GM11168 (cell line): ENCODE measurements around the gene TNNT2.

Source experiments
- in situ Hi-C: fragments of 300-500 bp; cut with MboI; formaldehyde crosslinking; loops from one replicate; pipeline ENCODE4 v1.12.0; 2022; ENCODE audit warnings: low sequenced_read_pairs; ENCODE audit not compliant: unreplicated experiment

Gene TNNT2

DNA sequence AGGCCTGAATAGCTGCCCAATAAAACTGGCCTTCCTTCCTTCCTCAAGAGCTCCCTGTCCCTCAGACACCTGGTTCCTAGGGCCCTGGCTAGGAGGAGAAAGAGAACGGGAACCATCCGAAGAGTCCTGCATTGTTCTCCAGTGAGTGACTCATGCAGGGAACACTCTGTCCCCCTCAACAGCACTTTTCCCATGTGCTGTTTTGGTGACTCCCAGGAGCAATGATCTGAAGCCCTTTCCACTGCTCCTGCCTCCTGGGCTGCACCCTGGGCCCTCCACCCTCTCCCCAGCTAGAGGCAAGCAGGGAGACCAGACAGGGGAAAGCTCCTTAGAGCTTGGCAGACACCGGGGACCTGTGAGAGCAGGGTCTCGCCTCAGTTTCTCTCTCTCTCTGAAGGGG lies 18.9 kb downstream of the TNNT2 start:
- in situ Hi-C loops = no loop called here

DNA sequence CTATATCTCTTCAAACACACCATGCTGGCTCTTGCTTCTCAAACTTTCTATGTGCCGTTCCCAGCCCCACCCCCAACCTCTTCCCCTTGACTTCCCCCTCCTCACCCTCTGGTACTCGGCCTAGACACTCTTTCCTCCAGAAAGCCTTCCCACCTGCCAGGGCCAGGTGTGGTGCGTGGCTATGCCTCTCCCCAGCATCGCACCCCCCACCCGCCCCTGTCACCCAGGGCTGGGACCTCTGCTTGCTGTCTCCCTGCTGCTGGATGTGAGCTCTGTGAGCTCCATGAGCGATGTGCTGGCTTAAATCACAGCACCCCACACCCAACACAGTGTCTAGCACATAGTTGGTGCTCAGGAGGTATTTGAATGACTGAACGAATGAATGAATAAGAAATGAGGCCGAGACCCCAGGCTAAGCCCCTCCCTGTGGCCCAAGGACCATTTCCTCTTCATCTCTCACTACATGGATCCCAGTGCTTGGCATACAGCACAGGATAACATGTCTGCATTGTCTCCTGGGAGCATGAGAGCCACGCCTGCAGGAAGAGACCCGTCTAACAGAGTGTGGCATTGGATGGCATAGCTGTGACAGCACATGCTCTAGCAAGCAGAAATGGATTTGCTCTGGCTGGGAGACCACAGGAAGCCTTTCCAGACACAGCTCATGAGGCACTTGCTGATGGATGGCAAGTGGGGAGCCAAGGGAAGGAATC lies 19.7 kb downstream of the TNNT2 start:
- in situ Hi-C loops = no loop called here

DNA sequence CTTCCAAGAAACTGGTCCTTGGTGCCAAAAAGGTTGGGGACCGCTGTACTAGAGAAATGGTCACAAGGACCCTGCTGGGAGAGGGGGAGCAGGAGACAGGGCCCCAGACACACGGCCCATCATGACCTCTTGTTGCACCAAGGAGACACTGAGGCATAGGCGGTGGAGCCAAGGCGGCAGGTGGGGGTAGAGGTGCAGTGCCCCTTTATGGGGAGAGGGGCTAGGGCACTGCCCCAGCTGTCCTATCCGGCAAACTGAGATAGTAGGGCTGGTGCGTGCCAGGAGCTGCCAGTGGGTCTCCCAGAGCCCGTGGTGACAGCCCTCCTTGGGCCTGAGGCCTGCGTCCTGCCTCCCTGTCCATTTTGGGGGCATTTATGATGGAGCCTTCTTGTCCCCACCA lies 20.3 kb downstream of the TNNT2 start:
- in situ Hi-C loops = no loop called here

DNA sequence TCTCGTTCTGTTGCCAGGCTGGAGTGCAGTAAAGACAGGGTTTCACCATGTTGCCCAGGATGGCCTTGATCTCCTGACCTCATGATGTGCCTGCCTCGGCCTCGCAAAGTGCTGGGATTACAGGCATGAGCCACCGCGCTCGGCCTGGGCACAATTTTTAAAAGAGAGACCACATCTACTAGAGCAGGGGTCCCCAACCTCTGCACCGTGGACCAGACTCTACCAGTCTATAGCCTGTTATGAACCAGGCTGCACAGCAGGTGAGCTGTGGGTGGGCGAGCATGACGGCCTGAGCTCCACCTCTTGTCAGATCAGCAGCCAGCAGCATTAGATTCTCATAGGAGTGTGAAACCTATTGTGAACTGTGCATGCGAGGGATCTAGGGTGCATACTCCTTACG lies 20.8 kb downstream of the TNNT2 start:
- in situ Hi-C loops = no loop called here

DNA sequence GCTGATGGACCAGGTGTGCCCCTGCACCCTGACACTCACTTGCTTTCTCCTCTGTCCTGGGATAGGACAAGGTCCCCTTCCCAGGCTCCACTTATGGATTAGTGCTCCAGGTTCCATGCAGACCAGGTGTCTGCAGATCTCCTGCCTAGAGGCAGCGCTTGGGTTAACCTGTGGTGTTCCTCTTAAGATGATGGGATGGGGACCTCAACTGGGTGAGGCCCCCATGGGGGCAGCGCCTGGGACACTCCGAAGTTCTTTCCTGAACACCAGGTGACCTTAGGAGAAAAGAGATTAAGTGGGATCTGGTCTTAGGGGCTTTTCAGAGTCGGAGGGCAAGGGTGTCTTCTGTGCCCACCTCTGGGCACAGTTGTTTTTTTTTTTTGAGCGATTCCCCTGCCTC lies 21.2 kb downstream of the TNNT2 start:
- in situ Hi-C loops = no loop called here

DNA sequence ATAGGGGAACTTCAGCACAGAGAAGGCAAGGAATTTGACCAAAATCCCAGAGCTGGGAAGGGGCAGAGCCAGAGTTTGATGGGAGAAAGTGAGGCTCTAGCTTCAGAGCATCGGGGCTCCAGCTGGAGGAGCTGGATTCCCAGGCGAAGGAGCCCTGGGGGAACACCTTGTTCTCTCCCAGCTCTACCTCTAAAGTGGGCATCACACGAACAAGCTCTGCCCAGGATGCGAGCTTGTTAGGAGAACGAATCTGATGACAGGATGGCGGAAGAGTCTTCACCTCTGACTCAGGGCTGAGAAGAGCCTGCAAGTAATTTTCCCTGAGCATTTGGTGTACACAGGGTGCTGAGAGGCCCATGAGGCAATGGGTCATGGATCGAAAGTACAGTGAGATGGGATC lies 22.0 kb downstream of the TNNT2 start:
- in situ Hi-C loops = no loop called here

DNA sequence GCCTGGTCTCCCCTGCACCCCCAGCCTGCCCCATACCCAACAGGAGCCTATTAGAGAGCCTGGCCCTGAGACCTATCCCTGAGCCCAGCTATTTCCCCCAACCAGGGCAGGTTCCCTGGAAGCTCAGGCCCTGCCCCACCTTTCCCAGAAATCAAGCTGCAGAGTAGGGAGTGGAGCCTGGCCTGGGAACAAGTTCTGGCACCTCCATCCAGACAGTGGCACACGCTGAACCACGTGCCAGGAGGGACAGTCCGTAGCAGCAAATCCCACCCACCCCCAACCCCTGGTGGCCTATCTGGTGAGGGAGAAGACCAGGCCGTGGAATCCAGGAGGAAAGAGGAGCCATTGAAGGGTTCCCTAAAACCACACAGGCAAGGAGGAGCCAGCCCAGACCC lies 22.6 kb downstream of the TNNT2 start:
- in situ Hi-C loops = no loop called here

DNA sequence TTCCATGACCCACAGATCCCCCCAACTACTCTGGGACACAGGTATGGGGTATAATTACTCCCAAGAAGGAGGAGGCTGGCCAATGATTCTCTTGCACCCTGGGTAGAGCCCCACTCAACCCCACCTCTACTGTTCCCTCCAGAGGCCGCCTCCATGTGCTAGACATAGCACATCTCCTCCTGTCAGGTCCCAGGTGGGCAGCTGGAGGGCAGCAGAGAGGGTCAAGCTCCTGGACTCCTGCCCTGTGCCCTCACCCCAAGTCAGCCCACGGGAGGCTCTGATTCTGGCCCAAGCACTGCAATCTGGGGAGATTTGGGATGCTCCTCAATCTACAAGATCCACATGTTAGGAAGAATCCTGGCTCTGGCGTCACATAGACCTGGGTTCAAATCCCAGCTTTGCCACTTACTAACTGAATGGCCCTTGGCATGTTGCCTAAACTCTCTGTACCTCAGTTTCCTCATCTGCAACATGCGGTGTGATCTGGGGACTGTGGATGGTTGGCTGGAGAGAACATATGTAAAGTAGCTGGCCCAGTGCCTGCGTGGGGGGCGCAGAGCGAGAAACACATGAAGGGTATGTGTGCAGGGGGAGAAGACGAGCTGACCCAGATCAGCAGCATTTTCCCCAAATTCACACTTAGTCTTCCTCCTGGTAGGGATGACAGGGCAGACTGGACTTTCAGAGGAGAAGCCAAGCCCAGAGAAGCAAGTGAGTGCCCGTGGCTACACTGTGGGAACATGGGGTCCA lies 23.2 kb downstream of the TNNT2 start:
- in situ Hi-C loops = no loop called here

DNA sequence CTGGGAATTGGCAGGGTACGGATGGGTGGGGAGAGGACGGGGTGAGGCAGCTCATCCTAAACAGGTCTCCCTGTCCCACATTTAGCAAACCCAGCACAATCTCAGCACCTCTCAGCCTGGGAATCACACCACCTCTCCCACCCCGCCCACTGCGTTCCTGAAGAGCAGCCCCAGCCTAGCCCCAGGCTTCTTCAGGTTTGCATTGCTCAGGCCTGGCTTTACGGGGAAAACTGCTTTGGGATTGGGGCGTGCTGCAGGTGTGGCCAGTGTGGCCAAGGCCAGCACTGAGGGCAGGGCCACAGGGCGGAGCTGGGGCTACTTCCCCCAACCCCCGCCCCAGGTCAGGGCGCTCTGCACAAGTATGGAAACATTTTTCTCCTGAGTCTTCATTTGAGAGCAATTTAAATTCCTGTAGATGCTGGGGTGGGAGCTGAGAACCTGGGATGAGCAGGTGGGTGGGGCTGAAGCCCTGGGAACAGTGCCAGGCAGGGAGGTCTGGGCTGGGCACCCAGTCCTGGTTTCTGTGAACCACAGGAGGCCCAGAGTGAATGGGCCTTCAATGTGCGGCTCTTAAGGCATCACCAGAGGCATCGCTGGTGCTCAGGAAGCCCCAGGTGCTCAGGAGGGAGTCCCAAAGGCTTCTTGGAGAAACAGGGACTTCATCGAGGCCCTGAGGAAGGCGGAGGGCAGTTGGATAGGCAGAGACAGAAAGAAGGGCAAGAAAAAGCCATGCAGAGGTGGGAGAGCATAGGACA lies 24.1 kb downstream of the TNNT2 start:
- in situ Hi-C loops = no loop called here

DNA sequence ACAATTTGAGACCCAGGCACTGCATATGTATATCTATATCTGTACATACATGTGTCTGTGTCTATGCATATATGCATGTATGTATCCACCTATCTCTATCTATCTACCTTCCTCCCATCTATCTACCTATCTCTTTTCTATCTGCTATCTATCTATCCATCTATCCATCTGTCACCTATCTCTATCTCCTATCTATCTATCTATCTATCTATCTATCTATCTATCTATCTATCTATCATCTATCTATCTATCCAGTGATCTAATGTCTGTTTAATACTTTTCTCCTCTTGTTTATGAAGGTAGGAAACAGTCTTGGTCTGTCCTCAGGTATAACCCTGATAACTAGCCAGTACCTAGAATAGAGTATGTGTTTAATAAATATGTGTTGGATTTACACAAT lies 25.9 kb downstream of the TNNT2 start:
- in situ Hi-C loops = no loop called here

DNA sequence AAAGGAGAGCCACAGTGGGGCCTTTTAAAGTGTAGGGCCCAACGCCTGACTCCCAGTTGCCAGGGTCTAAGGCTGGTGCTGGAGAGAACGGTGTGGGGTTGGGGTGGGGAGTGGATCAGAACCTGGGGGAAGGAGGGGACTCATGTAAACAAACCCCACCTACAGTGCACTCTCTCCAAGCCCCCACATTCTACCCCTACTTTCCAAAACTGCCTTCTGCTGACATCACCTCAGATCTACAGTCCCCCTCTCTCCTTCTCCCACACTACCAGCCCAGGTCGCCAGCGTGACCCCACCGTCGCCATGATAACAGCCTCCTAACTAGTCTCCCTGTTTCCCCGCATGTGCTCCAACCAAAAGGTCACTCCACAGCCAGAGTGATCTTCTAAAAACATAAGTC lies 26.6 kb downstream of the TNNT2 start:
- in situ Hi-C loops = no loop called here

DNA sequence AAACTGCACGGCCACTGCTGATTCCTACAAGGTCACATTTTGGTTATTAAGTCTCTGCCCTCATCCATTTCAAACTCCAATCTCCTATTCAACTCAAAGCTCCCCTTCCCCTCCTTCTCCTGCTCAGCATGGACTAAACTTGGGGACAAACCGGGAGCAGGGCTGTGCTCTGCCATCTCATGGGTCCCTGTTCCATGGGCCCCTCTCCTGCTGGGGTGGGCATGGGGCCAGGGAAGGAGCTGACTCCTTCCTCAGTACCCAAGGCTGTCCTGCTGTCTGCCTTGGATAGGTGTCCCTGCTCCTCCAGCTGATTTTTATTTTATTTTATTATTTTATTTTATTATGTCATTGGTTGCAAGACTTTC lies 27.1 kb downstream of the TNNT2 start:
- in situ Hi-C loops = no loop called here

DNA sequence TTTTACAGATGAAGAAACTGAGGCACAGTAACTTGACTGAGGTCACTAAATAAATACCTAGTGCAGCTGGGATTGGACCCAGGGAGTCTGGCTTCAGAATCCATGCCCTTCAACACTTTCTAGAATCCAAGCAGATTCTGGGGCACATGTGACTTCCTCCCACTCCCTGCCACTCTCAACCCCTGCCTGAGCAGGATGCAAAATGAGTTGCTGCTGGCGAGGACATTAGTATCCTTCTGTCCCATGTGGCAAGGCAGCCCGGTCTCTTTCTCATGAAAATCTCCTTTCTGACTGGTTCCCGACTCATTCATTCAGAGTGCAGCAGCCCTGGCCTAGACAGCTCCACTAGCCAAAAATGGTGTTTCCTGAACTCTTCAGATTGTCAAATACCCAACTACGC lies 28.4 kb downstream of the TNNT2 start:
- in situ Hi-C loops = no loop called here

DNA sequence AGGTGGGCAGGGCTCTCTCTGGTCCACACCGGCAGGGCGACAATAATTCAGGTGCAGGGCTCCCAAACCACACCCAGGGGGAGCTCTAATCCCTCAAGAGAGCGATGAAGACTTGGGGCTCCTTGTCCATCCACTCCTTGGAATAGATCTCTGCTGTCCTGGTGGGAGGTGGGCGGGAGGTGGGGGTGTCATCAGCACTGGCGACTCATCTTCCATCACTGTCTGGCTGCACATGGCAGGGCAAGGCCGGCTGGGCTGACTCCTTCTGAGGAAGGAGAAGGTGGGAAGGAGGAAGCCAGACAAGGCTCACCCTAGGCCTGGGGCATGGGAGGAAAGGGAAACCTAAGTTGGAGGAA lies 29.3 kb downstream of the TNNT2 start:
- in situ Hi-C loops = no loop called here

DNA sequence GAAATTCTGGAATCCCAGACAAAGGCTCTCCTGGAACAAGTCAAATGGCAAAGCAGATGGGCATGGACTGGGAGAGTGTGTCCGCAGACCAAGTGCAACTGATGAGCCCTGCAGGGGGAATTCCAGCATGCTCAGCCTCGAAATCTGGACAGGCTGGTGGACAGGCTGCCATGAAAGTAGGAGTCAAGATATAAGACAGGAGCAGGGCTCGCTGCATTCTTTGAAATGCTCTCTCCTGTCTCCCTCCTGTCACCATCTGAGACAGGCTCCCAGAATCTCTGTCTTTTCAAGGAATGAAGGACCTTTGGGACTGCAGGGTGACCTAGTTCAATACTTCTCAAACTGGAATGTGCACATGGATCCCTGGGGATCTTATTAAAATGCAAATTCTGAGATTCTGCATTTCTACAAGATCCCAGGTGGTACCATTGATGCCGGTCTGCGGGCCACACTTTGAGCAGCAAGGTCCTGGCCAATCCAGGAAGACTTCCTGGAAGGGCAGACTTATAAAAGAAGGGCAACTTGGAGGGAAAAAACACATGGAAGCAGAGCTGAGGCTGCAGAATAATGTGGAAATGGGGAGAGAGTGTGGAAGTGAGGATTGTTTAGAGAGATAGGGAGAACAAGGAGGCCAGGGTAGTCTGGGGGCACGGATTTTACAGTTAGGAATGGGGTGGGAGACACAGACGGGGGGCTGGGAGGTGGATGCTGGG lies 29.8 kb downstream of the TNNT2 start:
- in situ Hi-C loops = no loop called here

DNA sequence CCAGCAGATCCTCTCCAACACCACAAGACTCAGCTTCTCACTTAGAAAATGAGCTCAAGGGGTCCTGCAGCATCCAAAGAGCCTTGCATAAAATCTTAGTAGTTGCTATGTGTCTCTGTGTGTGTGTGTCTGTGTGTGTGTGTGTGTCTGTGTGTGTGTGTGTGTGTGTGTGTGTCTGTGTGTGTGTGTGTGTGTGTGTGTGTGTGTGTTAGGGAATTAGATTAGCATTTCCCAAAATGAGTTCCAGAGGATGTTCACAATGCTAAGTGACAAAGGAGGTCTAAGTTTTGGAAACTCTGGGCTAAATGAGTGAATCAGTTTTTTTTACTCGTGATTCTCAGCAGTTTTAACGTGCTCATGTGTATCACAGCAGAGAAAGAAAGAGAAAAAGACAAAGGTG lies 30.5 kb downstream of the TNNT2 start:
- in situ Hi-C loops = no loop called here

DNA sequence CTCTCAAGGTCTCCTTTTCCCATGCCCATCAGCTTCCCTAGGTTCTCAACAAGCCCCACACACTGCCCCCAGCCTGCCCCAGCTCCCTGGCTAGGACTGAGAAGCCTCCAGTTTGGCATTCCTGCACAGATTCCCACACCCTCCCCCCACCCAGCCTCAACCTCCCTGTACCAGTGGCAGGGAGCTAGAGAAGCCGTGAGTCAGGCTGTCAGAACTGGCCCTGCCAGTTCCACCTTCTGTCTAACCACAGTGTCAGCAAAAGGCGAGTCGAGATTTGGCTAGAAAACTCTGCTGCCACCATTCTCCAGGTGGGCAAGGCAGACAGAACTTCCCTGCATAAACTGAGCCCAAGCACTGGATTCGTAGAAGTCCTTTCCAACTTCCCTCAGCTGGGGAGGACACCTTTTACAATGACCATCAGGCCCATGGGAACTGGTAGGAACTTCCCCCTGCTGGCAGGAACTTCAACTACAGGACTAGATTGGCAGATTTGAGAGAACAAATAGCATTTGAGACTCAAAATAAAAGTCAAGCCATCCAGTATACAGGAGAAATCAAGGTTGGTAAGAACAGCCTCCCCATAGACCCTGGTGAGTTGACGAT lies 31.0 kb downstream of the TNNT2 start:
- in situ Hi-C loops = no loop called here

DNA sequence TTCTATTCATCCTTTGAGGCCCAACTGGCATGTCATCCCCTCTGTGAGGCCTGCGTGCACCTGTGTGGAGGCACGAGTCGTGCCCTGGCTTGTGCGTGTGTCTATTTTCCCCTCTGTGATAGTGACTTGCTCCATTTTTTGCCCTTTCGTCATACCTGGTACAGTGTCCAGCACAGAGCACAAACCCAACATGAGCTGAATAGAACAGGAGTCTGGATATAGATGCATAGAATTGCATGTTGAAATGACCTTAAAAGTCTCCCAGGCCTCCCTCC lies 32.5 kb downstream of the TNNT2 start:
- in situ Hi-C loops = no loop called here

DNA sequence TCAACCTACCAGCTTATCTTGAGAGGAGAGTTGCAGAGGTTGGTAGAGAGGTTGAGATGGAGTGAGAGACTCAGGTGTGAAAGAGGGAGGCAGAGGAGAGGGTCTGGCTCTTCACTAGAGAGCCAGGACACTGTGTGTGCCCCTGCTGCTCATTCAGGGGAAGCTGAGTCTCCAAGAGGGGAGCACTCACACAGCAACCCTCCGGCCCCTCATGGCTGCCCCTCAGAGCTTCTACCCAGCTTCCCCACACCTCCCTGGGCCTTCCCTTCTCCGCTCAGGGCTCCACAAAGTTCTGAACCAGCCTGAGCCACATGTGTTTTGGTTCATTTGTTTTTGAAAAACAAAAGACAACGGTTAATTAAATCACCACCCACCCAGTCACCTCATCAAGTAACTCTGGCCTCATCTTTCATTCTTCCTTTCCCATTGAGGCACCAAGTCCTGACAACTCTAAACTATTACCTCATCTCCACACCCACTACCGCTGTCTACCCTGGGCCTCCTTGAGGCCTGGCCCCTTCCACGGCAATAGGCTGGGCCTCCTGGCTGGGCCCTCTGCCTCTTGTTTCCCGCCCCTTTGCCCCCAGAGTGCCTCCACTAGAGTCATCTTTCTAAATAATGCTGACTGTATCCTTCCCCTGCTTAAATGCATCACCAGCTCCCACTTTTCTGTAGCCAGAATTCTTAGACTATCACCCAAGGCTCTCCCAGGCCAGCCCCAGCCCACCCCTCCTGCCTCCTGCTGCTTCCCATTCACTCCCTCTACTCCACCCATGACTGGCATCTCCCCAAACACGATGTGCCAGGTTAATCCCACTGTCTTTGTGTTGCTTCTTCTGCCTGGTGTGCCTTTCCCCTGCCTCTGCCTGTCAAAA lies 33.0 kb downstream of the TNNT2 start:
- in situ Hi-C loops = no loop called here

DNA sequence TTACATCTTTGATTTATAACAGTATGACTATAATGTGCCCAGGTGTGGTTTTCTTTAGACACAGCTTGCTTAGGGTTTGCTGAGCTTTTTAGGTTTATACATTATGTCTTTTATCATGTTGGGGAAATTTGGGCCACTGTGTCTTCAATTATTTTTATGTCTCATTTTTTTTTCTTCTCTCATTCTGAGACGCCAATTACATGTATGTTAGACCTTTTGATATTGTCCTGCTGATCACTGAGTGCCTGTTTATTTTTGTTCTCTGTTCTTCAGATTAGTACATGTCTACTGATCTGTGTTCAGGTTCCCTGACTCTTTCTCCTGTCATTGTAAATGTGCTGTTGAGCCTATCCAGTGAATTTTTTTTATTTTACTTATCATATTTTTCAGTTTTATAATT lies 36.1 kb downstream of the TNNT2 start:
- in situ Hi-C loops = no loop called here
